ENCODE measurements around the gene PRKAG2. TPM values are rescaled to one million over a fixed set of nuclear protein-coding genes. Genes with fewer than 3 reads are reported as not detected.

PRKAG2 gene
- total RNA-seq, 3 donors from 2014 or later = 42.4 to 48.5 (median 46.6) TPM

DNA sequence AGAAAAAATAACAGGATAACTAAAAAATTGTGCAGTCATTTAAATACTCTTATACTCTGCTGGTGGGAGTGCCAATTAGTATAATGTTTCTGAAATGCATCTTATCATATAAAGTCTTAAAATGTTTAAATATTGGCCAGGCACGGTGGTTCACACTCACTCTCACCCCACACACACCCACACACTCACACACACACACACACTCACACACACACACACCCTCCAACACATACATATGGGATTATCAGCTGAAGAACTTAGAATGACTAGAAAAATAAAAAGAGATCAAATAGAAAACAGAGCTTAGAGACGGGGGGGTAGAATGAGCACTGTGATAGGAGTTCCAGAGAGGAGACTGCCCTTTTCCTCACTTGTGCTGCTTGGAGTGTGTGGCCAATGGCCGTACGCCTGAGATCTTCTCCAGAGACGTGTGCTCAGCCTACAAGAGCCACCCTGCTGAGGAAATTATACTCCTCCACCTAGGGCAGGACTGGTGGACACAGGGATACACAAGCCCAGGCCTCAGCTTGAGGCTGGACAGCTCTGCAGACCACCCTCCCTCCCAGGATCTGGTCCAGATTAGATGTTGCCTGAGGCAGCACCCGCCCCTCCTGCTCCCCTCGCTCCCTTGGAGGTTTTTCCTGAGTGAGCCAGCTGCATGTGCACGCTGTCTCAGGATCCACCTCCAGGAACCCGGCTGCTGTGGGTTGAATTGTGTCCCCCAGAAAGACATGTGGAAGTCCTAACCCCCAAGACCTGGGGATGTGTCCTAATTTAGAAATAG is 26.5 kb upstream of the PRKAG2 start:
- Histone ChIP-seq H3K4me1 (ENCODE audit: low read depth) (no peaks in the 10 kb centered on the region), H3K4me3 (no peak overlapping the region), H3K9me3 (no peaks in the 10 kb centered on the region), H3K36me3 (ENCODE audit: low read depth) (no peaks in the 10 kb centered on the region)
- ATAC-seq = no peak
- TF ChIP-seq, protein P1, sequence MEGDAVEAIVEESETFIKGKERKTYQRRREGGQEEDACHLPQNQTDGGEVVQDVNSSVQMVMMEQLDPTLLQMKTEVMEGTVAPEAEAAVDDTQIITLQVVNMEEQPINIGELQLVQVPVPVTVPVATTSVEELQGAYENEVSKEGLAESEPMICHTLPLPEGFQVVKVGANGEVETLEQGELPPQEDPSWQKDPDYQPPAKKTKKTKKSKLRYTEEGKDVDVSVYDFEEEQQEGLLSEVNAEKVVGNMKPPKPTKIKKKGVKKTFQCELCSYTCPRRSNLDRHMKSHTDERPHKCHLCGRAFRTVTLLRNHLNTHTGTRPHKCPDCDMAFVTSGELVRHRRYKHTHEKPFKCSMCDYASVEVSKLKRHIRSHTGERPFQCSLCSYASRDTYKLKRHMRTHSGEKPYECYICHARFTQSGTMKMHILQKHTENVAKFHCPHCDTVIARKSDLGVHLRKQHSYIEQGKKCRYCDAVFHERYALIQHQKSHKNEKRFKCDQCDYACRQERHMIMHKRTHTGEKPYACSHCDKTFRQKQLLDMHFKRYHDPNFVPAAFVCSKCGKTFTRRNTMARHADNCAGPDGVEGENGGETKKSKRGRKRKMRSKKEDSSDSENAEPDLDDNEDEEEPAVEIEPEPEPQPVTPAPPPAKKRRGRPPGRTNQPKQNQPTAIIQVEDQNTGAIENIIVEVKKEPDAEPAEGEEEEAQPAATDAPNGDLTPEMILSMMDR (IDR thresholded peaks at IDR 0.05) = no peak
- no peak for DNase-seq
- intact Hi-C loops (cut with DNase I, micrococcal nuclease) = no loop called here

DNA sequence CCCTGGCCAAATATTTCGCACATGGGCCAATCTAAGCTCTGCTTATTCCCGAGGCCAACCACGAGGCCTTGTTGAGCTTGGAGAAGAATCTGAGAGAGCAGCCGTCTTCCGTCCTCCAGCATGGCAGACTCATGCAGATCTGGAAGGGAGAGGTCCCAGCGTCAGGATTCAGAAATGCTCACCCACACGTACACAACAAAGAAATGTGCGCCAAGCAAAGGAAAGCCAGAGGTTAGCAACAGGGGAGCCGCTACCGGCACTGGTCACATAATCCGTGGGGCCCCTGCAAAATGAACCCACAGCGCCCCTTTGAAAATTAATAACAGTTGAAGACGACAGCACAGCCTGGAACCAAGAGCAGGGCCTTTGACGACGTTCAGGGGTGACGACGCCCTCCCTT is 25.4 kb upstream of the PRKAG2 start:
- intact Hi-C loops (cut with DNase I, micrococcal nuclease) = no loop called here
- no peaks in the 10 kb centered on the region for H3K4me1 ChIP-seq (ENCODE audit: low read depth)
- H3K4me3 ChIP-seq = no peak overlapping the region
- DNase-seq (no peak), ATAC-seq (no peak)
- no peaks in the 10 kb centered on the region for H3K9me3 ChIP-seq
- no peaks in the 10 kb centered on the region for H3K36me3 ChIP-seq (ENCODE audit: low read depth)
- TF ChIP-seq, protein P1 (IDR thresholded peaks at IDR 0.05) = no peak

- DNase-seq (no peak), ATAC-seq (no peak)
- intact Hi-C loops (cut with DNase I, micrococcal nuclease) = no loop called here
- no peaks in the 10 kb centered on the region for H3K36me3 ChIP-seq (ENCODE audit: low read depth)
- TF ChIP-seq, protein P1 (IDR thresholded peaks at IDR 0.05) = no peak
- no peaks in the 10 kb centered on the region for H3K9me3 ChIP-seq
- H3K4me1 ChIP-seq (ENCODE audit: low read depth) = no peaks in the 10 kb centered on the region
- H3K4me3 ChIP-seq = no peak overlapping the region
Measured at GRCh38 chr7:151901828-151902227, 24.9 kb upstream of the PRKAG2 start.

DNA sequence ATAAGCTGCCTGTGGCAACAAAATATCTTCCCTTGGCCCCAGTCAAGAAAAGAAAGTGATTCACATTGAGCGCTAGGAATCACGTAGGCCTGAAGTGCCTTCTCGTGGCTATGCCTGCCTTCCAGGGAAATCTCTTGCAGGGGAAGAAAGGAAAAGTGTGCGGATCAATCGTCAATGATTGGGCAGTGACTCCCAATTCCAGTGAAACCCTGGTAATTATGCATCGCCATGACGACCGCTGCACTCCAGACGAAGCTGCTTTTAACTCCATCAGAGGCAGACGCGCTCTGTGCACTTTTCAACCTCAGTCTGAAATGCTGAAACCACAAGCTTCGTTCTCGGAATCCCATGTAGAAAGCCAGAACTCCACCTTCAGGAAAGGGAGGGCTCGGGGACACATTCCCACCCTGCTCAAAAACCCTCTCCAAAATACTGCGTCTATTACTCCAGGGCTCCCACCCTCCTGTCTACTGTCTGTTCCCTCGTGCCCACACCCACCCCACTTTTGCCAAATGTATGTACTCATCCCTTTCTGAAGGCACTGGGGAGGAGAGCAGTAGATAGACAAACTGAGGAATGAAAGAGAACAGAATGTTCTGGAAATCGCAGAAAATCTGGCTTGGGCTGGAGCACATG is 24.2 kb upstream of the PRKAG2 start:
- Histone ChIP-seq H3K4me1 (ENCODE audit: low read depth) (peaks cover 5% of the 10 kb centered on the region), H3K4me3 (no peak overlapping the region), H3K9me3 (no peaks in the 10 kb centered on the region), H3K36me3 (ENCODE audit: low read depth) (no peaks in the 10 kb centered on the region)
- intact Hi-C loops (cut with DNase I, micrococcal nuclease) = no loop called here
- DNase-seq (no peak), ATAC-seq (no peak)
- TF ChIP-seq, protein P1 (IDR thresholded peaks at IDR 0.05) = no peak

- Histone ChIP-seq H3K4me1 (ENCODE audit: low read depth) (peaks cover 6% of the 10 kb centered on the region), H3K4me3 (no peak overlapping the region), H3K9me3 (no peaks in the 10 kb centered on the region), H3K36me3 (ENCODE audit: low read depth) (no peaks in the 10 kb centered on the region)
- ATAC-seq = no peak
- intact Hi-C loops (cut with DNase I, micrococcal nuclease) = no loop called here
- TF ChIP-seq, protein P1 (IDR thresholded peaks at IDR 0.05) = no peak
- no peak for DNase-seq
Measured at GRCh38 chr7:151900591-151900985, 23.7 kb upstream of the PRKAG2 start.

Measured in mucosa of descending colon (tissue), 3 donors.